Melanocyte of skin (primary cell): ENCODE results near the gene ZSCAN23. TPM values are rescaled to one million over a fixed set of nuclear protein-coding genes. Genes with fewer than 3 reads are reported as not detected.

Experiments used
- small RNA-seq, 2 donors: library from RNA; depleted of rRNA; stranded (forward); fragments of <200 nt; gene quantifications; one replicate each; pipeline ENCODE3, GENCODE V24; 2012
- total RNA-seq, 2 donors: library from RNA; depleted of rRNA; stranded (reverse); fragments of >200 nt; gene quantifications; 2 replicates each; pipeline ENCODE4 v1.2.3, GENCODE V29; 2012

ZSCAN23 gene
- 1 to 10 TPM; 1.7 to 6.7 TPM for total RNA-seq

GRCh38 chr6:28443112-28443773 is at the start of gene ZSCAN23:
Gene ZSCAN23, minus strand, starts transcription at chr6:28443491. Its CDS starts 7,225 bp downstream, at chr6:28436266.

DNA sequence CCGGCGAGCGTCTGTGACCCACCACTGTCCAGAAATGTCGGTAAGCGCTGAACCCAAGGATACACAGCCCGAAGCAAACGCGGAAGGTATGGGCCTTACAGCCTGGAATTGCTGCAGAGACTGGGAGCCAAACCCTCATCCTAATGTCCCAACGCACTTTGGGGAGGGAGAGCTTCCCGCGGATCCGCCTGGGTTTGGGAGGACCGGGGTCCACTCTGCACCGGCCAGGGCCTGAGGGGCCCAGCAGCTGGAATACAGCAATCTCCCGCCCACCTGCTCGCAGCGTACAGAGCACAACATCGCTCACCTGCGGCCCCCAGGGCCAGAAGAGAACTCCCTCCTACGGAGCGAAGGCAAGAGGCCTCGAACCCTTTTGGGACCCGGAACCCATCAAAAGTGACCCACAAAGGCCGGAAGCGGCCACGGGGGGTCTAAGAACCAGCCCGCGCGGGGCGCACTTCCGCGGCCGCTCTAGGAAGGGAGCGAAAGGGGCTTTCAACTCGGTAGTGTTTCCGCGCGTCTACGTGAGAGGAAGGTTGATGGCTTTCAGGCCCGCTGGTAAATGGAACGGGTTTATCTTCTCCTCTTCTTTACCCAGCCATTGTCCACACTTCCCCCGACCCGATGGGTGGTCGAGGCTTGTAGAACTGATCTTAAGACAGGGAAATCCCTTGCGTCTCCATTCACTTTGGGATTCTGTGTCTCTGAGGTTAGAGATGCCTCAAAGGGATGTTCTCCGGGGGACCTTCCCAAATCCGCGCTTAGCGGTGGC is 43.8 kb downstream of the ZSCAN23 start, which contains the start of gene ZSCAN12:
TSS of gene ZSCAN12 (minus strand) at position 398 of the 772 bp plus-strand sequence. CDS start 1,342 bp downstream, outside the sequence.

Small RNA genes within 50 kb of the gene (small RNA-seq; reads per million reads assigned to genes)
- gene RNU2-45P, result 0 reads per million in 2 donors

Other genes starting within 250 kb of the ZSCAN23 start
- gene ZSCAN9, start 218.2 kb downstream of the ZSCAN23 start, total RNA-seq, result 1 to 10 TPM; 7.3 to 7.9 TPM
- gene ZKSCAN4, start 191.2 kb downstream of the ZSCAN23 start, total RNA-seq, result 1 to 10 TPM; 4.7 to 5.5 TPM
- gene NKAPL, start 184.2 kb downstream of the ZSCAN23 start, total RNA-seq, result 1 to 10 TPM in 1 of 2 donors, under 1 TPM in 1; 1.00 to 1.4 TPM
- gene ZSCAN26, start 176.3 kb downstream of the ZSCAN23 start, total RNA-seq, result 1 to 10 TPM; 8.7 to 10.0 TPM
- 1 to 10 TPM; 4.5 to 5.7 TPM for gene PGBD1, start 161.9 kb downstream of the ZSCAN23 start, total RNA-seq
- gene ZSCAN31, start 107.3 kb downstream of the ZSCAN23 start, total RNA-seq, result 1 to 10 TPM; 3.0 to 4.1 TPM
- 1 to 10 TPM; 4.3 to 5.5 TPM for gene ZKSCAN3, start 93.5 kb downstream of the ZSCAN23 start, total RNA-seq
- gene ZSCAN12, start 43.7 kb downstream of the ZSCAN23 start, total RNA-seq, result 1 to 10 TPM; 7.2 to 8.3 TPM
- not detected for gene GPX6, start 72.3 kb upstream of the ZSCAN23 start, total RNA-seq
- not detected for gene GPX5, start 82.4 kb upstream of the ZSCAN23 start, total RNA-seq